GM12878 (cell line): ENCODE measurements around the gene PLVAP. TPM values are rescaled to one million over a fixed set of nuclear protein-coding genes. Genes with fewer than 3 reads are reported as not detected.

Experiments
- ASH2L ChIP-seq: fragments of 300-600, 200-600 bp; sonication (generic); IDR thresholded peaks from 2 replicates; pipeline ENCODE4 v1.6.1; 2017; ENCODE audit warnings: low read depth, mild to moderate bottlenecking, borderline replicate concordance
- BACH1 ChIP-seq: fragments of 450-650 bp; IDR thresholded peaks from 2 replicates; pipeline ENCODE4 v1.6.1; 2017; ENCODE audit warnings: mild to moderate bottlenecking, borderline replicate concordance
- CBFB ChIP-seq: IDR thresholded peaks from 2 replicates; pipeline ENCODE4 v1.6.1; 2016; ENCODE audit warnings: antibody characterized with exemption, low read depth
- EZH2 ChIP-seq: IDR thresholded peaks from 2 replicates; pipeline ENCODE4 v1.6.1; 2012; ENCODE audit warnings: low read depth, mild to moderate bottlenecking, control low read depth, inconsistent platforms, low read length, borderline replicate concordance; ENCODE audit not compliant: control insufficient read depth
- HCFC1 ChIP-seq: fragments of 150-350 bp; IDR thresholded peaks from 2 replicates; pipeline ENCODE4 v1.6.1; 2014; ENCODE audit warnings: low read length
- HDAC6 ChIP-seq: fragments of 200-600 bp; sonication (generic); IDR thresholded peaks from one replicate; pipeline ENCODE4 v1.8.0; 2017; ENCODE audit warnings: antibody characterized with exemption; ENCODE audit not compliant: unreplicated experiment
- JUND ChIP-seq: IDR thresholded peaks from 2 replicates; pipeline ENCODE4 v1.6.1; 2012; ENCODE audit warnings: low read depth, mild to moderate bottlenecking, low read length, improper control_type of control experiment, moderate library complexity
- MAX ChIP-seq: IDR thresholded peaks from 2 replicates; pipeline ENCODE4 v1.6.1; 2012; ENCODE audit warnings: low read depth, low read length, improper control_type of control experiment
- NBN ChIP-seq: fragments of 450-650 bp; IDR thresholded peaks from 2 replicates; pipeline ENCODE4 v1.6.1; 2016
- NFYB ChIP-seq: IDR thresholded peaks from 2 replicates; pipeline ENCODE4 v1.6.1; 2011; ENCODE audit warnings: low read depth, mild to moderate bottlenecking, low read length, improper control_type of control experiment, moderate library complexity; ENCODE audit not compliant: insufficient read depth
- POLR2A ChIP-seq: IDR thresholded peaks from 2 replicates; pipeline ENCODE4 v1.6.1; 2011; ENCODE audit warnings: low read depth, mild to moderate bottlenecking, low read length
- RB1 ChIP-seq: fragments of 450-650 bp; formaldehyde crosslinking; IDR thresholded peaks from 2 replicates; pipeline ENCODE4 v1.6.1; 2017; ENCODE audit warnings: mild to moderate bottlenecking, borderline replicate concordance
- SMAD1 ChIP-seq: fragments of 450-650 bp; IDR thresholded peaks from 2 replicates; pipeline ENCODE4 v1.6.1; 2018; ENCODE audit warnings: mild to moderate bottlenecking, low read depth; ENCODE audit not compliant: partially characterized antibody
- STAT3 ChIP-seq: IDR thresholded peaks from 2 replicates; pipeline ENCODE4 v1.6.1; 2011; ENCODE audit warnings: low read depth, low read length, improper control_type of control experiment
- ZBED1 ChIP-seq: IDR thresholded peaks from 2 replicates; pipeline ENCODE4 v1.6.1; 2016; ENCODE audit warnings: borderline replicate concordance
- ZBTB4 ChIP-seq: fragments of 450-650 bp; formaldehyde crosslinking; IDR thresholded peaks from 2 replicates; pipeline ENCODE4 v1.4.0; 2022; ENCODE audit warnings: mild to moderate bottlenecking, moderate library complexity
- ZNF274 ChIP-seq: IDR thresholded peaks from one replicate; pipeline ENCODE4 v1.8.0; 2011; ENCODE audit not compliant: insufficient read length, insufficient read depth
- polyA plus RNA-seq, 11 experiments: library from polyadenylated mRNA; depleted of rRNA in 4 of 11; unstranded in 6 of 11; stranded (reverse) in 5 of 11; fragments of >200 nt; fragmentation: Nextera tagmentation in 4 of 11; fragmentation: Illumina TruSeq in 1 of 11; extraction: Ambion mirVana in 4 of 11; extraction: Trizol in 1 of 11; gene quantifications; 1 replicate in 1 of 11; 2 replicates in 10 of 11; pipeline versions ENCODE4 v1.2.1 to v1.2.3, GENCODE V29; 2011 to 2016; ENCODE audit warnings: inconsistent platforms in 2 of 11, missing spikeins in 2 of 11, low read depth in 1 of 11
- total RNA-seq, 4 experiments: library from RNA; depleted of rRNA in 3 of 4; stranded (reverse); fragments of >200 nt in 3 of 4; fragmentation: Illumina TruSeq in 1 of 4; extraction: Trizol in 1 of 4; gene quantifications; 2 replicates each; pipeline versions ENCODE4 v1.2.1 to v1.2.3, GENCODE V29; 2013 to 2021
- TF ChIP-seq, protein P1 (sequence below): fragments of 150-350 bp; IDR thresholded peaks from 2 replicates; pipeline ENCODE4 v1.6.1; 2014; ENCODE audit warnings: mild to moderate bottlenecking, low read depth, low read length
- TF ChIP-seq, protein P2 (sequence below): IDR thresholded peaks from 2 replicates; pipeline ENCODE4 v1.6.1; 2012; ENCODE audit warnings: improper control_type of control experiment, low read depth, low read length; ENCODE audit not compliant: insufficient replicate concordance

PLVAP gene
- total and polyA plus RNA-seq, 10 of the 15 experiments (the other 5 are each of a cell fraction or from before 2014, with no cell fraction given) = 0.03 to 0.54 (median 0.06) TPM; not detected in 4

- TF ChIP-seq ZBTB4 (no peak), ASH2L (no peak), STAT3 (no peak), HDAC6 (no peak), NBN (no peak), JUND (no peak), CBFB (no peak), POLR2A (peak; percentile 48), EZH2 (no peak), ZNF274 (no peak), HCFC1 (no peak), BACH1 (peak; percentile 71), ZBED1 (no peak), MAX (0 out of 2 replicates have a peak, but pooled peaks have one; percentile 30), RB1 (0 out of 2 replicates have a peak, but pooled peaks have one; percentile 29), NFYB (peak; percentile 82; the same call in 1 of the 2 replicates), SMAD1 (no peak)
- TF ChIP-seq, protein P1, sequence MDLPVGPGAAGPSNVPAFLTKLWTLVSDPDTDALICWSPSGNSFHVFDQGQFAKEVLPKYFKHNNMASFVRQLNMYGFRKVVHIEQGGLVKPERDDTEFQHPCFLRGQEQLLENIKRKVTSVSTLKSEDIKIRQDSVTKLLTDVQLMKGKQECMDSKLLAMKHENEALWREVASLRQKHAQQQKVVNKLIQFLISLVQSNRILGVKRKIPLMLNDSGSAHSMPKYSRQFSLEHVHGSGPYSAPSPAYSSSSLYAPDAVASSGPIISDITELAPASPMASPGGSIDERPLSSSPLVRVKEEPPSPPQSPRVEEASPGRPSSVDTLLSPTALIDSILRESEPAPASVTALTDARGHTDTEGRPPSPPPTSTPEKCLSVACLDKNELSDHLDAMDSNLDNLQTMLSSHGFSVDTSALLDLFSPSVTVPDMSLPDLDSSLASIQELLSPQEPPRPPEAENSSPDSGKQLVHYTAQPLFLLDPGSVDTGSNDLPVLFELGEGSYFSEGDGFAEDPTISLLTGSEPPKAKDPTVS = no peak
- TF ChIP-seq, protein P2, sequence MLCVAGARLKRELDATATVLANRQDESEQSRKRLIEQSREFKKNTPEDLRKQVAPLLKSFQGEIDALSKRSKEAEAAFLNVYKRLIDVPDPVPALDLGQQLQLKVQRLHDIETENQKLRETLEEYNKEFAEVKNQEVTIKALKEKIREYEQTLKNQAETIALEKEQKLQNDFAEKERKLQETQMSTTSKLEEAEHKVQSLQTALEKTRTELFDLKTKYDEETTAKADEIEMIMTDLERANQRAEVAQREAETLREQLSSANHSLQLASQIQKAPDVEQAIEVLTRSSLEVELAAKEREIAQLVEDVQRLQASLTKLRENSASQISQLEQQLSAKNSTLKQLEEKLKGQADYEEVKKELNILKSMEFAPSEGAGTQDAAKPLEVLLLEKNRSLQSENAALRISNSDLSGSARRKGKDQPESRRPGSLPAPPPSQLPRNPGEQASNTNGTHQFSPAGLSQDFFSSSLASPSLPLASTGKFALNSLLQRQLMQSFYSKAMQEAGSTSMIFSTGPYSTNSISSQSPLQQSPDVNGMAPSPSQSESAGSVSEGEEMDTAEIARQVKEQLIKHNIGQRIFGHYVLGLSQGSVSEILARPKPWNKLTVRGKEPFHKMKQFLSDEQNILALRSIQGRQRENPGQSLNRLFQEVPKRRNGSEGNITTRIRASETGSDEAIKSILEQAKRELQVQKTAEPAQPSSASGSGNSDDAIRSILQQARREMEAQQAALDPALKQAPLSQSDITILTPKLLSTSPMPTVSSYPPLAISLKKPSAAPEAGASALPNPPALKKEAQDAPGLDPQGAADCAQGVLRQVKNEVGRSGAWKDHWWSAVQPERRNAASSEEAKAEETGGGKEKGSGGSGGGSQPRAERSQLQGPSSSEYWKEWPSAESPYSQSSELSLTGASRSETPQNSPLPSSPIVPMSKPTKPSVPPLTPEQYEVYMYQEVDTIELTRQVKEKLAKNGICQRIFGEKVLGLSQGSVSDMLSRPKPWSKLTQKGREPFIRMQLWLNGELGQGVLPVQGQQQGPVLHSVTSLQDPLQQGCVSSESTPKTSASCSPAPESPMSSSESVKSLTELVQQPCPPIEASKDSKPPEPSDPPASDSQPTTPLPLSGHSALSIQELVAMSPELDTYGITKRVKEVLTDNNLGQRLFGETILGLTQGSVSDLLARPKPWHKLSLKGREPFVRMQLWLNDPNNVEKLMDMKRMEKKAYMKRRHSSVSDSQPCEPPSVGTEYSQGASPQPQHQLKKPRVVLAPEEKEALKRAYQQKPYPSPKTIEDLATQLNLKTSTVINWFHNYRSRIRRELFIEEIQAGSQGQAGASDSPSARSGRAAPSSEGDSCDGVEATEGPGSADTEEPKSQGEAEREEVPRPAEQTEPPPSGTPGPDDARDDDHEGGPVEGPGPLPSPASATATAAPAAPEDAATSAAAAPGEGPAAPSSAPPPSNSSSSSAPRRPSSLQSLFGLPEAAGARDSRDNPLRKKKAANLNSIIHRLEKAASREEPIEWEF = no peak
Measured at GRCh38 chr19:17390665-17391370, 13.7 kb upstream of the PLVAP start (continued).
